ENCODE data around the gene CST8. TPM values are rescaled to one million over a fixed set of nuclear protein-coding genes. Genes with fewer than 3 reads are reported as not detected.
"Not testable (repeated sequence)": the region's sequence is repeated elsewhere in the genome, so short reads cannot be mapped to it uniquely, and the experiment has no call there.

CST8 gene
- total RNA-seq (2014; rRNA removed; shearing (Covaris generic)): not detected in 2 replicates

- DNase-seq (ENCODE audit: low read depth): no peak
Measured at GRCh38 chr20:23490817-23491216, at the start of gene CST8. Gene CST8, plus strand, starts transcription at chr20:23491117. Its CDS starts 551 bp downstream, at chr20:23491668.

DNA sequence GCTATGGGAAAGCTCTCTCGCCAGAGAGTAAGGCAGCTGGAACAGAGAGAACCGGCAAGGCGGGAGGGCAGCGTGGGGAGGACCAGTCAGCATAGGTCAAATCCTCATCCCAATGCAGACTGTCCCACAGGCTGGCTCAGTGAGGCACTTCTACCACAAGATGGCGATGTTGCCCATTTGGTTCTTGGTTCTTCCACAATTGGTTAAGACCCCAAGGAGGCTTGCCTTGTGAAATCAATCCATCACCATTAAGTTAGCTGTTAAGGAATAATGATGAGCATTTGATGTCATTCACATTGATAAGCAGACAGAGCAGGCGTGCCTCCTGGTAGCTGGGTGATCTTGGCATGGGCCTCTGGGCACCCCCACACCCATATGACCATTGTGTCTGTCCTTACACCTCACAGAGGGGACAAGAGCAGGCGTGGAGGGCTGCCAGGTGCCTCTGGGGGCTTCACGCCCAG lies 49.0 kb upstream of the CST8 start:
- peak; percentile 81 for DNase-seq (ENCODE audit: low read depth)

DNA sequence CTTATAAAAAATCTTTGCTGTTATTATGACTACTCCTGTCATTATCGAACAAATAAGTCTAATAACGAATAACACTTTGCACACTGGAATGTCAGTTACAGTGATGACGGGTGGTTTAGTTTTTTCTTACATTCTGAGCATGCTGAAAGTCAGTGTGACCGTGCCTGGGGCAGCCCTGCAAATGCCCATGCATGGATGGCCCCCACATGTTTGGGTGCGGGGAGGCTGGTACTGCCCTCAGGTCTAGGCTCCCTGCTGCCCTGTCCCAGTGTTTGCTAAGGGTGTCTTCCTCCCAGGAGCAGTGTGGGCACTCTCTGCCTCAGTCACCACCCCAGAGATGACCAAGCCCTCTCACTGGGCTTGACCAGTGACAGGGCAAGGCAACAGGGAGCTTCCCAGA lies 48.5 kb upstream of the CST8 start:
- no peak for DNase-seq (ENCODE audit: low read depth)

DNA sequence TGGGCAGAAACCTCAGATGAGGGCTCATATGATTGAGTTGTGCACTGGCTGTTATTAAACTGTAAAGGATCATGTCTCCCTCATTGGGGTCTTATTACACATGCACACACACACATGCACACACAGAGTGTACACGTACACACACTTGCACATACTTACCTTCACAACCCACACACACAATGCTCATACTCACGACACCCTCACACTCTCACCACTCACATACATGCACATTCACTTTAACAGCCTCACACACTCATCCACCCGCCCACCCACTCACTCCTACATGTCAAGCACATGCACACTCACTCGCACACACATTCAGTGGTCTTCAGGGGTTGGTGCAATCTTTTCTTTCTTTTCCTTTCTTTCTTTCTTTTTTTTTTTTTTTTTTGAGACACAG lies 46.1 kb upstream of the CST8 start:
- no peak for DNase-seq (ENCODE audit: low read depth)

- DNase-seq (ENCODE audit: low read depth): peak; percentile 98
Measured at GRCh38 chr20:23445596-23446217, 45.2 kb upstream of the CST8 start.

GRCh38 chr20:23446505-23446904 lies 44.4 kb upstream of the CST8 start:
- DNase-seq (ENCODE audit: low read depth): peak; percentile 75

DNA sequence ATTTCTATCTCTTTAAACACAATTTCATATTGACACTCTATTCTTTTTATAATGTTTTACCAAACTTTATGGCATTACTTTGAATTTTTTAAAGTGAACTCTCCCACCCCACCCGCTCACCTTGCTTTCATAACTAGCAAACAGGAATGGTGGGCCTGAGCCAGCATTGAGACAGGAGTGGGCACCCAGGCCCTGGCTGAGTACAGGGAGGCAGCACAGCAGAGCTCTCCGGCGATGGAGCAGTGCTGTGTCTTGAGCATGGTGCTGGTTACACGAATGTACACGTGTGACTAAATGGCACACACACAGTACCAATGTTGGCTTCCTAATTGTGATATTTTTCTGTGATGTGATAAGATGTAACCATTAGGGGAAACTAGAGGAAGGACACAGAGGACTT lies 42.8 kb upstream of the CST8 start:
- no peak for DNase-seq (ENCODE audit: low read depth)

DNA sequence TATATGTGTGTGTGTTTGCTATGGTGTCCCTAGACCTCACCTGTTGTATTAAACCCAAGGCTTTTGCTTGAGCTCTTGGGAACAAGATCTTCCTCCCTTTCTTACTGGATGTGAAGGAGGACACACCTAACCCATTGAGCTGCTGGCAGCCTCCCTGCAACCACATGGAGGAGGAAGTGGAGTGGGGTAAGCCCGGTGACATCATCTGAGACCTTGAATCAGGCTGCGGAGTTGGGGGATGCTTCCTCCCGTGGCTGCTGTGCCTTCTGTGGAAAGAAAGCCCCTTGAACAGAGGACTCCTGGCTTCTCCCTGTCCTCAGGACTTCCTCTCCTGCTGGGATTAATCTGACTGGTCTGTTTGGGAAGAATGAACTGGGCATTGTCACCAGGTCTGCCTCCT lies 41.5 kb upstream of the CST8 start:
- peak; percentile 44 for DNase-seq (ENCODE audit: low read depth)

- DNase-seq (ENCODE audit: low read depth): no peak
Measured at GRCh38 chr20:23450877-23451276, 40.0 kb upstream of the CST8 start.

GRCh38 chr20:23451956-23452487 lies 38.9 kb upstream of the CST8 start:
- DNase-seq (ENCODE audit: low read depth): peak; percentile 19

DNA sequence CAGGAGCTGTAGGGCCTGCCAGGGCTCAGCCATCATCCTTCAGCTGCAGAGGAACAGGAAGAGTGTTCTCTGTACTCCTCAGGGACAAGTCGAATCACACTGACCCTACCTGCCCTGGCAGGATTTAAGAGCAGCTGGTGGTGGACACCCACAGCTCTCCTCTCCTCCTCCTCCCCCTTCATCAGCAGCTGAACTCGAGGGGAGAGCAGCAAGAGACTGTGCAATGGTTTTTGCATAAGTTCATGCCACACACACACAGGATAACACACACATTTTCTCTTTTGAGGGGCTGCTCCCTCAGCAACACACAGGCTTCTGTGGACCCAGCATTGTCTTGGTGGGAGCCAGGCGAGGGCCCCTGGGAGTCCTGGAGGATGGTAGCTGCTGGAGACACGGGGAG lies 38.1 kb upstream of the CST8 start, which contains the start of gene CST11:
CST11 (minus strand) TSS at position 101 of the 400 bp plus-strand sequence; CDS start at position 36, 65 bp downstream.
- DNase-seq (ENCODE audit: low read depth): no peak

DNA sequence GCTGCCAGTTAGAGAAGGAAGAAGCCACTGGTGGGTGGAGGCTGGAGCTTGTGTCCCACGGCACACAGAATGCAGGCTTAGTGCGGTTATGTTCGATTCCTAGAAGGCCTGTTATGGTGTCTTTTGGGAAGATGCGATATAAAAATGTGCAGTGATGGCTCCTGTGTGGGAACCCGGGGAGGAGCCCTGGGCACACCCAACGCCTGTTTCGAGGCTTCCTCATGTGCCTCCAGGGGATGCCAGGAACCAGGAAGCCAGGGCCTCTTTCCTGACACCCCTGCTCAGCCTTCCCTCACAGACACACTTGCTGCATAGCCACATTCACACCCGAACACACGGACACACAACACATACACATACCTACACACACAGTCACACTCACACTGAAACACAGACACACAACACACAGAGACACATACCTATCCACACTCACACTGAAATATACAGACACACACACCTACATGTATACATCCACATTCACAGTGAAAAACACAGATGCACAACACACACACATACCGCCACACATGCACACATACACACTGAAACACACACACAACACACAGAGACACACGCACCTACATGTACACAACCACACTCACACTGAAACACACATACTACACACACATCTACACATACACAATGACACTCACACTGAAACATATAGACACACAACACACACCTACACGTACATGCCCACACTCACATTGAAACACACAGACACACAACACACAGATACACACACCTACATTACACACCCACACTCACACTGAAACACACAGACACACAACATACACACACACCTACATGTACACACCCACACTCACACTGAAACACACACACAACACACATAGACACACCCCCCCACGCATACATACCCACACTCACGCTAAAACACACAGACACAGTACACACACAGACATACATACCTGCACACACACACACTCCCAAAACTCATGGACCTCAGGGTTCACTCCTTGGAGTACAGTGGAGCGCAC lies 37.1 kb upstream of the CST8 start:
- DNase-seq (ENCODE audit: low read depth): no peak

- no peak for DNase-seq (ENCODE audit: low read depth)
Measured at GRCh38 chr20:23454816-23455215, 36.1 kb upstream of the CST8 start.

GRCh38 chr20:23455639-23456038 lies 35.3 kb upstream of the CST8 start:
- no peak for DNase-seq (ENCODE audit: low read depth)

DNA sequence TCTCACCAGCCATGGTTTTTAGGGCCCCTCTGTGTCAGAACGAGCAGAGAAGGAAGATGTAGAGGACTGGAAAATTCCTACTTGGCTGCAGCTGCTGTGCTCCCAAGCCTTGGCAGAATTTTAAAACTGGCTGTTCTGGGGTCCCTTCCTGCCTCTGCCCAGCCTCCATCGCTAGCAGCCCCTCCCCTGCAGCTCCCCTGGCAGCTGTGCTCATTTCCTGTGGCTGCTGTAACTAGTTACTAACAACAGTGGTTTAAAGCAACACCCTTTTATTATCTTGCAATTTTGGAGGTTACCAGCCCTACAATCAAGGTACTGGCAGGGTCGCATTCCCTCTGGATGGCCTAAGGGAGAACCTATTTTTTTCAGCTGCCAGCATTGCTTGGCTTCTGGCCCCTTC lies 34.5 kb upstream of the CST8 start:
- no peak for DNase-seq (ENCODE audit: low read depth)

DNA sequence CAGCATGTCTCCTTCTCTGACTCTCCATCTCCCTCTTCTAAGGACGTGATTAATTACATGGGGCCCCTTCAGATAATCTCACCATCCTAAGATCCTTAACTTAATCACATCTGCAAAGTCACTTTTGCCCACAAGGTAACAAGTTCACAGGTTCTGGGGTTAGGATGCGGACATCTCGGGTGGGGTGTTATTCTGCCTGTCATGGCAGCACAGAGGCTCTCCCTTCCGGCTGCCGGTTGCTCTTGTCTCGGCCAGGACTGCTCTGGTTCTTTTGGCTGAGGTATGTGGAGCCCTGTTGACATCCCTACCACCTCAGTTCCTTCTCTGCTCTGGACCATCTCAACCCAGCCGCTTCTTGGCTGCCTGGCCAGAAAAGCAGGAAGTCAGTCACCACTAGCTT lies 34.0 kb upstream of the CST8 start:
- DNase-seq (ENCODE audit: low read depth): no peak

DNA sequence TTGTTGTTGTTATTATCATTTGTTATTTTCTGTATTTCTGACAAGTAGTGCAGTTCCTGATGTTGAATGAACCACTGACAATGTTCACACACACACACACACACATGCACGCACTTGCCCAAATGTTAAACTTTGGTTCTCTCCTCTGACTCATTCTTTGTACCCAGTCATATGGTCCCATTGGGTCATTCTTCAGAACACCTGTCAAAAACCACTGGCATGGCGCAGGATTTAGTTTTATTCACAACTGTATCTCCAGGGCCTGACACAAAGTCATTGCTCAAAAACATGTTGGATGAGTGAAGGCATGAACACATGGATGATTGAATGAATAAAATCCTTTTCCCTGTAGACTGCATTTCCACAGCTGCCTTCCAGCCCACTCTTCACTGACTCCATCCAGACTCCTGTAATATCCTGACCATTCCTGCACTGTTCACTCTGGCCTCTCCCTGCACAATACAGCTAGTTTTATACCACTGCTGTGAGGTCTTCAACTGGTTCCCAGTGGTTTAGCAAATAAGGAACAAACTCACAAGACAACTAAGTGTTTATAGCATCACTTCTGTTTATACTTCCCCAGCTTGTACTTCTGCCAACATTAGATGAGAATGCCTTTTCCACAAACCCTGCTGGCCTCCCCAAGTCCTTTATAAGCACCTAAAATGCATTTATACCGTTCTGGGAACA lies 31.3 kb upstream of the CST8 start:
- no peak for DNase-seq (ENCODE audit: low read depth)

- no peak for DNase-seq (ENCODE audit: low read depth)
Measured at GRCh38 chr20:23461180-23461579, 29.7 kb upstream of the CST8 start.

DNA sequence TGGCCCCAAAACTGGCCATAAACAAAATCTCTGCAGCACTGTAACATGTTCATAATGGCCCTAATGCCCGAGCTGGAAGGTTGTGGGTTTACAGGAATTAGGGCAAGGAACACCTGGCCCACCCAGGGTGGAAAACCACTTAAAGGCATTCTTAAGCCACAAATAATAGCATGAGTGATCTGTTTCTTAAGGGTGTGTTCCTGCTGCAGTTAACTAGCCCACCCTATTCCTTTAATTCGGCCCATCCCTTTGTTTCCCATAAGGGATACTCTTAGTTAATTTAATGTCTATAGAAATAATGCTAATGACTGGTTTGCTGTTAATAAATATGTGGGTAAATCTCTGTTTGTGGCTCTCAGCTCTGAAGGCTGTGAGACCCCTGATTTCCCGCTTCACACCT lies 24.0 kb upstream of the CST8 start:
- DNase-seq (ENCODE audit: low read depth): not testable (repeated sequence)

GRCh38 chr20:23472306-23472705 lies 18.6 kb upstream of the CST8 start:
- DNase-seq (ENCODE audit: low read depth): not testable (repeated sequence)

DNA sequence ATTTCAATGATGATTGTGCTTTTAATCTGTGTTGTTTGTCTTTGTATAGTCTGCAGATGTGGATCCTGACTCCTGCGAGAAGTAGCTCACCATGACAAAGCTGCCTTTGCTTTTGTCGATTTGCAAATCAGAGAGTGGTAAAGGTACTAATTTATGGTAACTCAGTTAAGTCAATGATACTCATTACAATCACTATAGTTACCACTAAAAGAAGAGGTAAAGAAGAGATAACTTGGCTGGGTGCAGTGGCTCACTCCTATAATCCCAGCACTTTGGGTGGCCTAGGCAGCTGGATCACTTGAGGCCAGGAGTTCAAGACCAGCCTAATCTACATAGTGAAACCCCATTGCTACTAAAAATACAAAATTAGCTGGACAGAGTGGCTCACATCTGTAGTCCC lies 17.6 kb upstream of the CST8 start:
- not testable (repeated sequence) for DNase-seq (ENCODE audit: low read depth)

GRCh38 chr20:23475395-23475794 lies 15.5 kb upstream of the CST8 start:
- no peak for DNase-seq (ENCODE audit: low read depth)
